Sigmoid colon (tissue), 7 donors: ENCODE data around the gene QSOX1. TPM values are rescaled to one million over a fixed set of nuclear protein-coding genes. Genes with fewer than 3 reads are reported as not detected.

Experiments used
- DNase-seq: peaks from one replicate; pipeline ENCODE4 v3.0.0-alpha.2; 2019
- H3K27ac ChIP-seq, 4 donors: fragments of 200-600 bp; sonication (generic); one replicate each; pipeline ENCODE4 v1.5.1; 2016 to 2019; ENCODE audit warnings: mild to moderate bottlenecking in 1 of 4
- H3K27me3 ChIP-seq, 3 donors: fragments of 200-600 bp; sonication (generic); one replicate each; pipeline ENCODE4 v1.5.1; 2019; ENCODE audit warnings: mild to moderate bottlenecking in 1 of 3
- H3K36me3 ChIP-seq, 4 donors: fragments of 200-600 bp; sonication (generic); one replicate each; pipeline ENCODE4 v1.5.1; 2016 to 2019
- H3K4me1 ChIP-seq, 4 donors: fragments of 200-600 bp; sonication (generic); one replicate each; pipeline ENCODE4 v1.5.1; 2017 to 2019
- H3K4me3 ChIP-seq, 4 donors: fragments of 200-600 bp; sonication (generic); one replicate each; pipeline ENCODE4 v1.5.1; 2017 to 2019; ENCODE audit warnings: mild to moderate bottlenecking in 2 of 4, moderate library complexity in 1 of 4
- H3K9me3 ChIP-seq, 4 donors: fragments of 200-600 bp in 3 of 4; sonication (generic) in 3 of 4; one replicate each; pipeline versions ENCODE4 v1.5.1 to v1.6.1; 2013 to 2019
- EP300 ChIP-seq, 4 donors: sonication (generic); formaldehyde crosslinking; IDR thresholded peaks; one replicate each; pipeline ENCODE4 v1.6.1; 2017; ENCODE audit warnings: antibody characterized with exemption in 4 of 4
- POLR2A ChIP-seq, 2 donors: fragments of 450-650 bp; IDR thresholded peaks; one replicate each; pipeline ENCODE4 v1.6.1; 2016; ENCODE audit warnings: antibody characterized with exemption in 2 of 2, mild to moderate bottlenecking in 2 of 2, moderate library complexity in 2 of 2
- POLR2AphosphoS5 ChIP-seq, 4 donors: sonication (generic); formaldehyde crosslinking; IDR thresholded peaks; one replicate each; pipeline ENCODE4 v1.6.1; 2017; ENCODE audit warnings: antibody characterized with exemption in 4 of 4
- WGBS, 2 donors: extraction: QIAGEN DNeasy Blood & Tissue Kit; methylation state at CpG; one replicate each; pipeline ENCODE4 v1.1.7; 2013; 5-methylcytosine and 5-hydroxymethylcytosine counted together
- intact Hi-C: fragments of 100-400 bp; cut with DNase I; formaldehyde crosslinking; loops from one replicate; pipeline ENCODE4 v1.15.1; 2023
- polyA plus RNA-seq, 3 donors: library from polyadenylated mRNA; stranded (reverse); fragments of 200-250 nt; gene quantifications; one replicate each; pipeline ENCODE4 v1.2.3, GENCODE V29; 2013
- total RNA-seq, 4 donors: library from RNA; depleted of rRNA; stranded (reverse); fragments of >200 nt; gene quantifications; one replicate each; pipeline ENCODE4 v1.1.0, GENCODE V29; 2016
- TF ChIP-seq, protein P1 (sequence below), 4 experiments: fragments of 450-650 bp in 3 of 4; fragments of 200-600 bp in 1 of 4; IDR thresholded peaks; one replicate each; pipeline ENCODE4 v1.5.1; 2016 to 2019; ENCODE audit warnings: antibody characterized with exemption in 4 of 4, mild to moderate bottlenecking in 3 of 4, moderate library complexity in 2 of 4
- donor health status: healthy with polysubstance abuse.
- donor health status: Bipolar disorder and iron deficiency.
- donor health status: healthy.

Gene QSOX1
- total and polyA plus RNA-seq, 7 donors, result 26.4 to 175 (median 71.9) TPM

GRCh38 chr1:180157576-180158057, 2.9 kb downstream of the QSOX1 start:
- Histone ChIP-seq H3K27ac (no peak overlapping the region), H3K4me3 (no peak overlapping the region), H3K27me3 (no peaks in the 10 kb centered on the region), H3K36me3 (no peaks in the 10 kb centered on the region), H3K4me1 (peaks cover 0 to 21% (median 17%) of the 10 kb centered on the region in 4 donors), H3K9me3 (no peaks in the 10 kb centered on the region)
- no peak for DNase-seq
- intact Hi-C loops, result loop anchor here (10.0 kb wide), 3 partner anchors 53 to 477 kb away; partner anchors contain the start of genes CEP350 and XPR1
- WGBS, 2 donors, result 20 to 72% methylated on average over 3 of the region's 3 CpGs
- TF ChIP-seq POLR2AphosphoS5 (IDR thresholded peaks at IDR 0.05), result no peak
- no peak for TF ChIP-seq POLR2A (IDR thresholded peaks at IDR 0.05)
- TF ChIP-seq, protein P1, sequence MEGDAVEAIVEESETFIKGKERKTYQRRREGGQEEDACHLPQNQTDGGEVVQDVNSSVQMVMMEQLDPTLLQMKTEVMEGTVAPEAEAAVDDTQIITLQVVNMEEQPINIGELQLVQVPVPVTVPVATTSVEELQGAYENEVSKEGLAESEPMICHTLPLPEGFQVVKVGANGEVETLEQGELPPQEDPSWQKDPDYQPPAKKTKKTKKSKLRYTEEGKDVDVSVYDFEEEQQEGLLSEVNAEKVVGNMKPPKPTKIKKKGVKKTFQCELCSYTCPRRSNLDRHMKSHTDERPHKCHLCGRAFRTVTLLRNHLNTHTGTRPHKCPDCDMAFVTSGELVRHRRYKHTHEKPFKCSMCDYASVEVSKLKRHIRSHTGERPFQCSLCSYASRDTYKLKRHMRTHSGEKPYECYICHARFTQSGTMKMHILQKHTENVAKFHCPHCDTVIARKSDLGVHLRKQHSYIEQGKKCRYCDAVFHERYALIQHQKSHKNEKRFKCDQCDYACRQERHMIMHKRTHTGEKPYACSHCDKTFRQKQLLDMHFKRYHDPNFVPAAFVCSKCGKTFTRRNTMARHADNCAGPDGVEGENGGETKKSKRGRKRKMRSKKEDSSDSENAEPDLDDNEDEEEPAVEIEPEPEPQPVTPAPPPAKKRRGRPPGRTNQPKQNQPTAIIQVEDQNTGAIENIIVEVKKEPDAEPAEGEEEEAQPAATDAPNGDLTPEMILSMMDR (IDR thresholded peaks at IDR 0.05), result no peak
- no peak for TF ChIP-seq EP300 (IDR thresholded peaks at IDR 0.05)

DNA sequence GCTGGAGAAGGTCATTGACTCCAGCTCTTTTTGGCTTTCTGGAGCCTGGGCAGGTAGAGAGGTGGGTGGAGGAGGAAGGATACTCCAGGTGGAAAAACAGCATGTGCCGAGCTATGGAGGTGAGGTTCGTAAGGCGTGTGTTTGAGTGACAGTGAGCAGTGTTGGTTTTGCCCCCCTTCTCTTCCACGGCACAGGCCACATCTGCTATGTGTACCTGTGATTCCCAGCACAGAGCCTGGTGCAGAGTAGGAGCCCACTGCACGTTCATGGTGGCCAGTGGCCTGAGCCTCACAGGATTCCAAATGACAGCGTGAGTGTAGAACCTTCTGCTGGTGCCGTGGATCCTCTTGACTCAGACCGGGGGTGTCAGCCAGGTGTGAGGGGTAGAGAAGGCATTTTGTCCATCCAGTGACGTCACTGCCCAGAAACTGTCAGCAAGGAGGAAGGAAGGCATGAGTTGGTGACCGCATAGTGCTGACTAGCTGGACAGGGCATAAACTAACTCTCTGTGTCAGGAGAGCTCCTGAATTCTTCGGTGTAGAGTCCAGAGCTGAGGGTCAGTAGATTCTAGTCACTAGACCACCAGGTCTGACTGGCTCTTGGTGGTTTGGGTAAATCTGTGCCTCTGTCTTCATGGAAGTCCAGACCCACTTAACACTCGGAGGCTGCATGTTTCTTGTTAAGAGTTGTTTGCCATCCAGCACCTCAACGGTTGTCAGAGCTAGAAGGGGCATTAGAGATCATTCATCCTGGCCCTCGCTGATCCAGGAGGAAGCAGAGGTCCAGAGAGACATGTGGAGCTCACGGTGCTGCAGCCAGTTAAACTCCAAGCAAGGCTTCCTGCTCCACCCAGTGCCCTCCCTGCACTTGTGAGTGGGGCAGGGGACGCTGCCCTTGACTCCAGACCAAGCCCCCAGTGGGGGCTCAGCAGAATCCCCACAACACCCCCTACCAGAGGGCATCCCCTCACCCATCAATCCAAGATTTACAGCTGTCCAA, 3.8 kb downstream of the QSOX1 start:
- 24 to 73% methylated on average over 16 of the region's 16 CpGs for WGBS, 2 donors
- Histone ChIP-seq H3K27ac (no peak overlapping the region), H3K4me3 (no peak overlapping the region), H3K4me1 (peaks cover 0 to 21% (median 17%) of the 10 kb centered on the region in 4 donors), H3K9me3 (no peaks in the 10 kb centered on the region), H3K27me3 (no peaks in the 10 kb centered on the region), H3K36me3 (no peaks in the 10 kb centered on the region)
- intact Hi-C loops, result loop anchor here (10.0 kb wide), 3 partner anchors 54 to 476 kb away; partner anchors contain the start of genes CEP350 and XPR1
- DNase-seq, result no peak
- TF ChIP-seq POLR2AphosphoS5 (IDR thresholded peaks at IDR 0.05) (no peak), POLR2A (IDR thresholded peaks at IDR 0.05) (no peak), EP300 (IDR thresholded peaks at IDR 0.05) (no peak)
- TF ChIP-seq, protein P1 (IDR thresholded peaks at IDR 0.05), result no peak

- TF ChIP-seq, protein P1 (IDR thresholded peaks at IDR 0.05), result no peak
- TF ChIP-seq POLR2AphosphoS5 (IDR thresholded peaks at IDR 0.05), result no peak
- TF ChIP-seq POLR2A (IDR thresholded peaks at IDR 0.05), result no peak
- TF ChIP-seq EP300 (IDR thresholded peaks at IDR 0.05), result no peak
- intact Hi-C loops, result no loop called here
- WGBS, 2 donors, result 91 to 98% methylated on average over 1 of the region's 1 CpG
- no peak for DNase-seq
- Histone ChIP-seq H3K4me1 (peaks cover 0 to 16% (median 11%) of the 10 kb centered on the region in 4 donors), H3K27me3 (no peaks in the 10 kb centered on the region), H3K27ac (no peak overlapping the region), H3K4me3 (no peak overlapping the region), H3K9me3 (no peaks in the 10 kb centered on the region), H3K36me3 (no peaks in the 10 kb centered on the region)
Measured at GRCh38 chr1:180160357-180160756, 5.7 kb downstream of the QSOX1 start.

GRCh38 chr1:180163041-180163440, 8.4 kb downstream of the QSOX1 start:
- no peak overlapping the region for H3K4me3 ChIP-seq
- DNase-seq, result no peak
- intact Hi-C loops, result no loop called here
- H3K27ac ChIP-seq, result no peak overlapping the region
- no peak for TF ChIP-seq POLR2A (IDR thresholded peaks at IDR 0.05)
- no peak for TF ChIP-seq EP300 (IDR thresholded peaks at IDR 0.05)
- TF ChIP-seq, protein P1 (IDR thresholded peaks at IDR 0.05), result no peak
- TF ChIP-seq POLR2AphosphoS5 (IDR thresholded peaks at IDR 0.05), result no peak
- no peaks in the 10 kb centered on the region for H3K27me3 ChIP-seq
- H3K9me3 ChIP-seq, result no peaks in the 10 kb centered on the region
- WGBS, 2 donors, result 13 to 35% methylated on average over 2 of the region's 2 CpGs
- H3K36me3 ChIP-seq, result peaks cover 0 to 6% (median 0%) of the 10 kb centered on the region in 4 donors
- H3K4me1 ChIP-seq, result peaks cover 0 to 7% (median 3%) of the 10 kb centered on the region in 4 donors
